ENCODE results near the gene ZBTB7C.
"Not testable (repeated sequence)": the region's sequence is repeated elsewhere in the genome, so short reads cannot be mapped to it uniquely, and the experiment has no call there.

ZBTB7C gene

GRCh38 chr18:48293954-48294898 is 115.0 kb downstream of the ZBTB7C start:
- DNase-seq = no peak

GRCh38 chr18:48292782-48293424 is 116.3 kb downstream of the ZBTB7C start:
- DNase-seq = no peak

DNA sequence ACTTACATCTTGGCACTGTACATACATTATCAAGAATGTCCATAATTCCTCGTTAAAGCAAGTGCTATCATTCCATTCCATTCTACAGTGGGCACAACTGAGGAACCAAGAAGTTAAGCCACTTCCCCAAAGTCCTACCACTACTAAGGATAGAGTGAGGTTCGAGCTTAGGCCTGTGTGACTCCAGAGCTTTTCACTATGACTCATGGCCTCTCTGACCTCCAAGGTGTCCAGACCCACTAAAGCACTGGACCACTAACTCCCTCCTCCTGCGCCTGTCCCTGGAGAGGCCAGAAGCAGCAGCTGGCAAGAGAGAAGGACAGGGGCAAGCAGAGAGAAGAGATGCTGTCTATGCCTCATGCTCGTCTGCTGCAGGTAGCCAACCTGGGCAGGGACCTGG is 117.0 kb downstream of the ZBTB7C start:
- DNase-seq = no peak

- DNase-seq = no peak
Observed at GRCh38 chr18:48290162-48290926, 118.8 kb downstream of the ZBTB7C start.

GRCh38 chr18:48284743-48285142 is 124.4 kb downstream of the ZBTB7C start:
- no peak for DNase-seq

DNA sequence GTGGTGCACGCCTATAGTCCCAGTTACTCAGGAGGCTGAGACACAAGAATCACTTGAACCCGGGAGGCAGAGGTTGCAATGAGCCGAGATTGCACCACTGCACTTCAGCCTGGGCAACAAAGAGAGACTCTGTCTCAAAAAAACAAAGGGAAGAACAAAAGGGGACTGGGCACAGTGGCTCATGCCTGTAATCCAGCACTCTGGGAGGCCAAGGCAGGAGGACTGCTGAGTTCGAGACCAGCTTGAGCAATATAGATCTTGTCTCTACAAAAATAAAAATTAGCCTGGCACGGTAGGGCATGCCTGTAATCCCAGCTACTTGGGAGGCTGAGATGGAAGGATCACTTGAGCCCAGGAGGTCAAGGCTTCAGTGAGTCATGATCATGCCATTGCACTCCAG is 125.2 kb downstream of the ZBTB7C start:
- DNase-seq = not testable (repeated sequence)

- not testable (repeated sequence) for DNase-seq
Observed at GRCh38 chr18:48281460-48281859, 127.7 kb downstream of the ZBTB7C start.

DNA sequence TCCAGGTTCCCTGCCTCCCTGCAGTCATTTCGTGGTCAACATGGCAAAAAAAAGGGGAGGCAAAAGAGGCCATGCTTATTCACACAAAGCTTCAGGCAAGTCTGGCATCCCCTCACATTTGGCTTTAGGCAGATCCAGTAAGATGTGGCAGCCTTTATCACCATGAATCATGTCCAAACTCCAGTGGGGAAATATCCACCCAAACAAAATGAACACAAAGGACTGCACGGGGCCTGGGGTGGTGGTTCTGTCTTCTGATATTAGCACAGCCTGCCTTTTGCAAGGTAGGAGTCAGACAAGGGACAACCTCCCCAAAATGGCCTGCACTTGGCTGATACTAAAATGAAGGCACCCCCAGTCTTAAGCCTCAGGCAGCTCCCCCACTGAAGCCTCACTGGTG is 129.9 kb downstream of the ZBTB7C start:
- no peak for DNase-seq

- no peak for DNase-seq
Observed at GRCh38 chr18:48278081-48278480, 131.1 kb downstream of the ZBTB7C start.

GRCh38 chr18:48274301-48274700 is 134.9 kb downstream of the ZBTB7C start:
- DNase-seq = no peak

- DNase-seq = no peak
Observed at GRCh38 chr18:48270929-48271328, 138.3 kb downstream of the ZBTB7C start.

DNA sequence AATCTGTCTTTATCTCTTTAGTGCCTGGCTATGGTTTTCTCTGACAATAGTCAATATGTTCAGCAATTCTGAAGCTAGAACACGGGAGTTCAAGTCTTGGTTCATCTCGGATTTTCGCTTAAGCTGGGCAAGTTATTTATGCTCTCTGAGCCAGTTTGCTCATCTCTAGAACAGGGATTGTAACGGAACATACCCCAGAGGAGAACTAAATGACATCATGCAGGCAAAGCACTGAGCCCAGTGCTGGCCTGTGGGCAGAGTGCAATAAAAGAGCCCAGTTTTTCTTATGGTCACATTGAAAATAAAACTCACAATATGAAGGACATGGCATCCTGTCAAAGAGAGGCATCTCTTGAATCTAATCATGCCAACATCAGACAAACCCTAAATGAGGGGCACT is 143.9 kb downstream of the ZBTB7C start:
- no peak for DNase-seq

GRCh38 chr18:48263914-48264902 is 145.0 kb downstream of the ZBTB7C start:
- no peak for DNase-seq

GRCh38 chr18:48263192-48263853 is 145.9 kb downstream of the ZBTB7C start:
- DNase-seq = no peak

DNA sequence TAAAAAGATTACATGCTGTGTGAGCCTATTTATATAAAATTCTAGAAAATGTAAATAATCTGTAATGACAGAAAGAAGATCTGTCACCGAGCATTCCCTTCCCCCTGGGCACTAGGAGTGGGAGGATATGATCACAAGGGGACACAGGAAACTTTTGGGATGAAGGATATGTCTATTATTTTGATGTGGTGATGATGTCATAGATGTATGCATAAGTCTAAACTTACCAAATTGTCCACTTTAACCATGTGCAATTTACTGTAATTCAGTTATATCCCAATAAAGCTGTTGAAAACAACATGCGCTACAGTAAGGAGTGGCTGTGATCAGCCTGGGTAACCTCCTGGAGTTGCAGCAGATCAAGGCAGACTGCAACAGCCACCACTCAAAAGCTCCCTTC is 148.9 kb downstream of the ZBTB7C start:
- DNase-seq = no peak

DNA sequence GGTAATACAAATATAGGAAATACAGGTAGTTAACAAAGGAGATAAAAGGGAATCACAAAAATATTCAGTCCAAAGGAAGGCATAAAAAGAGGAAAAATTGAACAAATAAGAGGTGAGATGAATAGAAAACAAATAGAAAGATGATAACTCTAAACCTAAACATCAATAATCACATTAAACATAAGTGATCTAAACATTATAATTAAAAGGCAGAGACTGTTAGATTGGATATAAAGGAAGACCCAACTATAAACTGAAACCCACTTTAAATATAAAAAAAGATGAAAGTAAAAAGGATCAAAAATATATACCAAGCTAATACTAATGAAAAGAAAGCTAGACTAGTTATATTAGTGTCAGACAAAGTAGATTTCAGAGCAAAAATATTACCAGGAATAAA is 152.3 kb downstream of the ZBTB7C start:
- DNase-seq = no peak

DNA sequence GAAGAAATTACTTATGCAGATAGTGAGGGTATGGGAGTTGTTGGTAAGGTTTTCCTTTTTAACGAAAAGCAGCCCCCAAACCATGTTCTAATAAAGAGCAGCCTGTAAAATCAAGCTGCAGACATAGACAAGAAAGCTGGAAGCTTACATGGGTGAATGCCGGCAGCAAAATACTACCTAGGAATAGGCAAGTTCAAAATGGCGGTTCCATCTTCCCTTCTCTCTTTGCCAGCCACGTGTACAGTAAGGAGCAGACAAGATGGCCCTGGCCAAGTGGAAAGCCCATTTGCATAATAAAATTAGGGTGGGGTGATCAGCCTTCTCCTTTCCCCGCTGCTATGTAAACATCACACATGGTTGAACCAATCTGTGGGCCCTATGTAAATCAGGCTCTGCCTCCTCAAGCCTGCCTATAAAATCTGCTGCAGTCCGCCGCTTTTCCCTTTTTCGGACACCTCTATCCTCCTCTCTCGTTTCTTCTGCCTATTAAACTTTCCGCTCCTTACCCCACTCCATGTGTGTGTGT is 155.0 kb downstream of the ZBTB7C start:
- no peak for DNase-seq

- no peak for DNase-seq
Observed at GRCh38 chr18:48252525-48252924, 156.7 kb downstream of the ZBTB7C start.

DNA sequence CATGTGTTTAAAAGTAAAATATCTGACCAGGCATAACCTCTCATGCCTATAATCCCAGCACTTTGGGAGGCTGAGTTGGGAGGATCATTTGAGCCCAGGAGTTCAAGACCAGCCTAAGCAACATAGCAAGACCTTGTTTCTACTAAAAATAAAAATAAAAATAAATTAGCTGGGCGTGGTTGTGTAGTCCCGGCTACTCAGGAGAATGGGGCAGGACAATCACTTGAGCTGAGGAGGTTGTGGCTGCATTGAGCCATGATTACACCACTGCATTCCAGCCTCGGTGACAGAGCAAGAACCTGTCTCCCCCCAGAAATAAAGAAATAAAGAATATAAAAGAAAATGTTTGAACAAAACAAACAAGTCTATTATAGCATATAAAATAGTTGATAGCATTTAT is 158.3 kb downstream of the ZBTB7C start:
- DNase-seq = no peak

- DNase-seq = no peak
Observed at GRCh38 chr18:48250362-48250907, 158.7 kb downstream of the ZBTB7C start.

DNA sequence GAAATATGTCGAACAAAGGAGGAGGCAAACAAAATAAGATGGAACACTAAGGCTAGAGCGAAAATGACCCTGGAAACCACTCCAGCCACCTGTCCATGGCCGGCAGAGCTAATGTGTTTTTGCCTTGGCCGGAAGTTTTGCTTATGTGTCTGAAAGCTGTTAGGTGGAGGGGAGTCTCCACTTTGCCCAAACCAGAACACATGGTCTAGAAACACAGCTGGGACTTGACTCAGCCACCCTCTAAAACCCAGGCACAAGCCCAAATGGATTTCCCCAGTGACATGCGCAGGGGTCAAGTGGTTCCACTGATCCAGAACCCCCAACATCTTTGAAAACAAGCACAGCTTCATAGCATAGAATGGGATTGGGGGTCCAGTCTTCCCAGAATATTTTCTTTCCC is 159.3 kb downstream of the ZBTB7C start:
- DNase-seq = no peak
